Fibroblast of mammary gland (primary cell): ENCODE measurements around the gene BIRC2.
A peak's percentile ranks its signal among the peaks of the same experiment; 100 is the strongest.
"Not testable (repeated sequence)": the region's sequence is repeated elsewhere in the genome, so short reads cannot be mapped to it uniquely, and the experiment has no call there.

ENCODE experiments used
- DNase-seq: peaks from one replicate; pipeline ENCODE4 v3.0.0-alpha.2; 2010; ENCODE audit warnings: low read depth
- H3K4me3 ChIP-seq: 2 replicates; pipeline ENCODE4 v1.5.1; 2011; ENCODE audit warnings: low read depth, mild to moderate bottlenecking, low read length, moderate library complexity; ENCODE audit not compliant: control insufficient read depth
- TF ChIP-seq, protein P1 (sequence below): conservative IDR thresholded peaks from 2 replicates; pipeline ENCODE4 v1.5.1; 2011; ENCODE audit warnings: low read depth, low read length, inconsistent platforms; ENCODE audit not compliant: control insufficient read depth, insufficient read depth

Gene BIRC2

DNA sequence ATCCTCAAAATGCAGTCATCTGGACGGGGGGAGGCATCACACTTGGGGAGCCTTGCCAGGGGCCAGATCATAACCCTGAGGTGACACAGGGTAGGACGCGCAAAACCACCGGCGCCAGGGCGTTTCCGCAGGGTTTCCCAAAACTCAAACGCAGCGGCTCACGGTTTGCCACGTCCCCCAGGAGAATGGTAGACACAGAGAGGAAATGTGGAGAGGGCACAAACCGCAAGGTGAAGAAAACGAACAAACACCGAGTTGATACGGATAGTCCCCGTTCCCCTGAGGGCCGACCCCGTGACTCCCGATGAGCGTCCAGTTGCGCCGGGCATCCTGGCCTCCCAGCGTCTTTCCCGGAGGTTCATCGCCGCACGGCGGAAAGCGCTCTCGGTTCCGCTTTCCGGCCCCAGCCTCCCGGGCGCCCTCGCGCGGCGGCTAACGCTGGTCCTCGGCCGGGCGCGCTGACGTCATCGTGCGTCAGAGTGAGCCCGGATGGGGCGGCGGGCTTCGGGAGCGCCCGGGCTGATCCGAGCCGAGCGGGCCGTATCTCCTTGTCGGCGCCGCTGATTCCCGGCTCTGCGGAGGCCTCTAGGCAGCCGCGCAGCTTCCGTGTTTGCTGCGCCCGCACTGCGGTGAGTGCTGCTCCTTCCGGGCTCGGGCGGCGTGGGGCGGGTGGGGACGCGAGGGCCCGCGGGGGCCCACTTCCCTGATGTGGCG is at the start of gene BIRC2:
Gene BIRC2 (plus strand): TSS at position 467 of the 714 bp plus-strand sequence. CDS start 2,641 bp downstream, outside the sequence.
- DNase-seq = peak; percentile 87
- peak within 1 kb of the TSS; percentile 87 for H3K4me3 ChIP-seq
- TF ChIP-seq, protein P1, sequence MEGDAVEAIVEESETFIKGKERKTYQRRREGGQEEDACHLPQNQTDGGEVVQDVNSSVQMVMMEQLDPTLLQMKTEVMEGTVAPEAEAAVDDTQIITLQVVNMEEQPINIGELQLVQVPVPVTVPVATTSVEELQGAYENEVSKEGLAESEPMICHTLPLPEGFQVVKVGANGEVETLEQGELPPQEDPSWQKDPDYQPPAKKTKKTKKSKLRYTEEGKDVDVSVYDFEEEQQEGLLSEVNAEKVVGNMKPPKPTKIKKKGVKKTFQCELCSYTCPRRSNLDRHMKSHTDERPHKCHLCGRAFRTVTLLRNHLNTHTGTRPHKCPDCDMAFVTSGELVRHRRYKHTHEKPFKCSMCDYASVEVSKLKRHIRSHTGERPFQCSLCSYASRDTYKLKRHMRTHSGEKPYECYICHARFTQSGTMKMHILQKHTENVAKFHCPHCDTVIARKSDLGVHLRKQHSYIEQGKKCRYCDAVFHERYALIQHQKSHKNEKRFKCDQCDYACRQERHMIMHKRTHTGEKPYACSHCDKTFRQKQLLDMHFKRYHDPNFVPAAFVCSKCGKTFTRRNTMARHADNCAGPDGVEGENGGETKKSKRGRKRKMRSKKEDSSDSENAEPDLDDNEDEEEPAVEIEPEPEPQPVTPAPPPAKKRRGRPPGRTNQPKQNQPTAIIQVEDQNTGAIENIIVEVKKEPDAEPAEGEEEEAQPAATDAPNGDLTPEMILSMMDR = peak; percentile 41

- H3K4me3 ChIP-seq, DNase-seq: not testable (repeated sequence)
Measured at GRCh38 chr11:102300837-102301236, 46.2 kb upstream of the BIRC2 start.

DNA sequence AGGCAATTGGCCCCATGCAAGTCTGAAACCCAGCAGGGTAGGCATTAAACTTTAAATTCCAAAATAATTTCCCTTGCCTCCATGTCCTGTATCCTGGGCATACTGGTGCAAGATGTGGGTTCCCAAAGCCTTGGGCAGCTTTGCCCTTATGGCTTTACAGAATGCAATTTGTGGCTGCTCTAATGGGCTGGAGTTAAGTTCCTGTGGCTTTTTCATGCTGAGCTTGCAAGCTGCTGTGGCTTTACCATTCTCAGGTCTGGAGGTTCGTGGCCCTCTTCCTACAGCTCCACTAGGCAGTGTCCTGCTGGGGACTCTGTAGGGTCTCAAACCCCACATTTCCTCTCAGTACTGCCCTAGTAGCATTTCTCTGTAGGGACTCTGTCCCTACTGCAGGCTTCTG is 44.8 kb upstream of the BIRC2 start:
- H3K4me3 ChIP-seq = no peak overlapping the region
- no peak for DNase-seq
- TF ChIP-seq, protein P1 = no peak

- H3K4me3 ChIP-seq = no peak overlapping the region
- no peak for DNase-seq
- TF ChIP-seq, protein P1 = no peak
Measured at GRCh38 chr11:102304686-102305085, 42.3 kb upstream of the BIRC2 start.

GRCh38 chr11:102305352-102306047 is 41.5 kb upstream of the BIRC2 start:
- DNase-seq = no peak

GRCh38 chr11:102306048-102306597 is 40.9 kb upstream of the BIRC2 start:
- TF ChIP-seq, protein P1 = no peak
- DNase-seq = no peak
- H3K4me3 ChIP-seq = no peak overlapping the region

More at GRCh38 chr11:102305352-102306047, 41.5 kb upstream of the BIRC2 start:
- TF ChIP-seq, protein P1 = no peak
- H3K4me3 ChIP-seq = no peak overlapping the region

- TF ChIP-seq, protein P1 = no peak
- DNase-seq = no peak
- H3K4me3 ChIP-seq = no peak overlapping the region
Measured at GRCh38 chr11:102306817-102307726, 39.9 kb upstream of the BIRC2 start.
